HepG2 (cell line): ENCODE data around the gene ENSA. TPM values are rescaled to one million over a fixed set of nuclear protein-coding genes. Genes with fewer than 3 reads are reported as not detected.

Experiments
- ATAC-seq: fragments of 200-7000 bp; cut with Tn5 transposase; 3 replicates; pipeline ENCODE4 v1.9.1; 2020; ENCODE audit warnings: mild to moderate bottlenecking, moderate library complexity
- BruUV-seq: library from RNA; stranded (reverse); fragments of 400-500 nt; replicated peaks from 2 replicates; lab custom pipeline; 2021; lab: Mats Ljungman, UMichigan
- CTCF ChIA-PET: fragments of 300-600 bp; formaldehyde crosslinking; extraction: SDS; loops from one replicate; lab custom pipeline; 2021; ENCODE audit warnings: low total read pairs, inconsistent platforms, low intra/inter-chr PET ratio; lab: Yijun Ruan, JAX
- POLR2A ChIA-PET: fragments of 350-600 bp; sonication (Branson Sonifier 250); formaldehyde crosslinking; loops from one replicate; lab custom pipeline; 2020; ENCODE audit warnings: antibody characterized with exemption, inconsistent platforms; lab: Yijun Ruan, JAX
- DNase-seq: peaks from one replicate; pipeline ENCODE4 v3.0.0-alpha.2; 2015; ENCODE audit warnings: low spot score
- FAIRE-seq: peaks from 3 replicates; lab custom pipeline; 2011; peaks lifted over from hg19 to GRCh38; lab: Jason Lieb, UNC
- H2AFZ ChIP-seq: one replicate; pipeline ENCODE4 v1.6.1; 2011; ENCODE audit warnings: low read length, inconsistent platforms
- H3K27ac ChIP-seq: fragments of 300-600 bp; 3 replicates; pipeline ENCODE4 v1.8.0; 2011; ENCODE audit warnings: mixed run types, mild to moderate bottlenecking, mixed read lengths, low read length, inconsistent platforms; ENCODE audit not compliant: insufficient read depth; ENCODE audit errors: extremely low read length
- H3K27me3 ChIP-seq, 2 experiments: fragments of 200-600 bp in 1 of 2; 2 replicates in 1 of 2; 3 replicates in 1 of 2; pipeline versions ENCODE4 v1.6.0 to v1.8.0; 2011; ENCODE audit warnings: low read length in 2 of 2, mild to moderate bottlenecking in 2 of 2, moderate library complexity in 2 of 2, inconsistent platforms in 1 of 2; ENCODE audit not compliant: insufficient read depth in 2 of 2, control insufficient read depth in 1 of 2
- H3K36me3 ChIP-seq, 2 experiments: fragments of 200-600 bp in 1 of 2; replicated peaks in 1 of 2; 2 replicates in 1 of 2; 3 replicates in 1 of 2; pipeline versions ENCODE4 v1.5.1 to v1.8.0; 2011; ENCODE audit warnings: low read length in 2 of 2, inconsistent platforms in 1 of 2; ENCODE audit not compliant: insufficient read depth in 2 of 2, control insufficient read depth in 1 of 2
- H3K4me1 ChIP-seq: 2 replicates; pipeline ENCODE4 v1.5.1; 2012; ENCODE audit warnings: low read length, inconsistent platforms; ENCODE audit not compliant: insufficient read depth
- H3K4me2 ChIP-seq: 2 replicates; pipeline ENCODE4 v1.6.0; 2011; ENCODE audit warnings: low read depth, low read length, inconsistent platforms
- H3K4me3 ChIP-seq, 3 experiments: fragments of 200-600 bp in 1 of 3; sonication (generic), shearing (Covaris generic) in 1 of 3; replicated peaks in 1 of 3; 2 replicates each; pipeline ENCODE4 v1.5.1; 2011 to 2016; ENCODE audit warnings: low read length in 3 of 3, inconsistent platforms in 2 of 3, low read depth in 2 of 3, mild to moderate bottlenecking in 2 of 3, control low read depth in 1 of 3, mixed read lengths in 1 of 3; ENCODE audit not compliant: insufficient read depth in 1 of 3
- H3K79me2 ChIP-seq: one replicate; pipeline ENCODE4 v1.6.1; 2011; ENCODE audit warnings: low read length, inconsistent platforms; ENCODE audit not compliant: insufficient read depth
- H3K9ac ChIP-seq: 2 replicates; pipeline ENCODE4 v1.6.0; 2011; ENCODE audit warnings: mild to moderate bottlenecking, low read depth, low read length, inconsistent platforms; ENCODE audit not compliant: insufficient read depth
- H3K9me3 ChIP-seq: 2 replicates; pipeline ENCODE4 v1.5.1; 2012; ENCODE audit warnings: mild to moderate bottlenecking, low read length
- H4K20me1 ChIP-seq: 2 replicates; pipeline ENCODE4 v1.6.0; 2011; ENCODE audit warnings: inconsistent platforms, mild to moderate bottlenecking, low read length, moderate library complexity; ENCODE audit not compliant: insufficient read depth
- ARID3A ChIP-seq: IDR thresholded peaks from 2 replicates; pipeline ENCODE4 v1.6.1; 2012; ENCODE audit warnings: low read depth, low read length, improper control_type of control experiment
- EP300 ChIP-seq, 3 experiments: sonication (generic) in 1 of 3; formaldehyde crosslinking in 1 of 3; IDR thresholded peaks; 2 replicates each; pipeline versions ENCODE4 v1.5.1 to v1.6.1; 2011 to 2020; ENCODE audit warnings: low read depth in 2 of 3, low read length in 2 of 3, borderline replicate concordance in 1 of 3, improper control_type of control experiment in 1 of 3, mild to moderate bottlenecking in 1 of 3, missing genetic modification reagents in 1 of 3, moderate library complexity in 1 of 3
- FOXK2 ChIP-seq: fragments of 450-650 bp; IDR thresholded peaks from 2 replicates; pipeline ENCODE4 v1.6.1; 2016
- GLI4 ChIP-seq: sonication (generic); formaldehyde crosslinking; IDR thresholded peaks from 2 replicates; pipeline ENCODE4 v1.5.1; 2020; ENCODE audit warnings: missing genetic modification reagents, mild to moderate bottlenecking, moderate library complexity, borderline replicate concordance
- HES4 ChIP-seq: sonication (generic); formaldehyde crosslinking; IDR thresholded peaks from 2 replicates; pipeline ENCODE4 v1.9.0; 2021; ENCODE audit warnings: mild to moderate bottlenecking, missing genetic modification reagents, borderline replicate concordance
- HOXA7 ChIP-seq: sonication (generic); formaldehyde crosslinking; IDR thresholded peaks from 2 replicates; pipeline ENCODE4 v1.8.1; 2022; ENCODE audit warnings: mild to moderate bottlenecking, missing genetic modification reagents, moderate library complexity
- MXI1 ChIP-seq: IDR thresholded peaks from 3 replicates; pipeline ENCODE4 v1.6.1; 2012; ENCODE audit warnings: low read depth, low read length, inconsistent platforms, borderline replicate concordance
- SOX6 ChIP-seq, 2 experiments: fragments of 450-650 bp in 1 of 2; sonication (generic) in 1 of 2; formaldehyde crosslinking in 1 of 2; IDR thresholded peaks; 2 replicates each; pipeline versions ENCODE4 v1.4.0 to v1.6.1; 2017 to 2020; ENCODE audit warnings: antibody characterized with exemption in 1 of 2, mild to moderate bottlenecking in 1 of 2, missing genetic modification reagents in 1 of 2
- STAG1 ChIP-seq: sonication (generic); formaldehyde crosslinking; IDR thresholded peaks from 2 replicates; pipeline ENCODE4 v1.4.0; 2020; ENCODE audit warnings: missing genetic modification reagents
- ZMYM2 ChIP-seq: sonication (generic); formaldehyde crosslinking; IDR thresholded peaks from 2 replicates; pipeline ENCODE4 v1.8.0; 2022; ENCODE audit warnings: mild to moderate bottlenecking, missing genetic modification reagents
- ZNF205 ChIP-seq: IDR thresholded peaks from 2 replicates; pipeline ENCODE4 v1.6.1; 2018; ENCODE audit warnings: missing biosample characterization, missing genetic modification reagents
- ZNF3 ChIP-seq: IDR thresholded peaks from 2 replicates; pipeline ENCODE4 v1.7.0; 2017; ENCODE audit warnings: inconsistent platforms
- ZNF572 ChIP-seq: sonication (generic); formaldehyde crosslinking; IDR thresholded peaks from 2 replicates; pipeline ENCODE4 v1.5.1; 2020; ENCODE audit warnings: mild to moderate bottlenecking, missing genetic modification reagents
- ZNF629 ChIP-seq: sonication (generic); formaldehyde crosslinking; conservative IDR thresholded peaks from 2 replicates; pipeline ENCODE4 v1.5.0; 2020; ENCODE audit warnings: missing genetic modification reagents
- ZNF7 ChIP-seq: IDR thresholded peaks from 2 replicates; pipeline ENCODE4 v1.6.1; 2016; ENCODE audit warnings: missing biosample characterization, missing genetic modification reagents
- WGBS: methylation state at CpG from one replicate; pipeline ENCODE4 v1.1.6; 2017; ENCODE audit warnings: low lambda C conversion rate; 5-methylcytosine and 5-hydroxymethylcytosine counted together
- in situ Hi-C: cut with HindIII; loops from 2 replicates; pipeline ENCODE4 v1.10.0; 2017; ENCODE audit warnings: low pct_unique_long_range_greater_than_20kb; ENCODE audit not compliant: extremely low pct_ligation_motif_present
- intact Hi-C: fragments of 100-400 bp; cut with micrococcal nuclease; formaldehyde crosslinking; loops from one replicate; pipeline ENCODE4 v1.10.0; 2022; ENCODE audit not compliant: unreplicated experiment
- polyA plus RNA-seq, 8 experiments: library from polyadenylated mRNA; depleted of rRNA in 3 of 8; stranded (reverse) in 7 of 8; unstranded in 1 of 8; fragments of >200 nt; fragmentation: Illumina TruSeq in 4 of 8; extraction: Trizol in 4 of 8; gene quantifications; 2 replicates each; pipeline versions ENCODE4 v1.2.1 to v1.2.3, GENCODE V29; 2011 to 2016; ENCODE audit warnings: low read depth in 4 of 8, missing spikeins in 1 of 8, mixed read lengths in 1 of 8; ENCODE audit not compliant: insufficient read depth in 1 of 8
- total RNA-seq, 5 experiments: library from RNA; depleted of rRNA; stranded (reverse); fragments of >200 nt; fragmentation: Illumina TruSeq; extraction: Trizol; gene quantifications; 2 replicates each; pipeline ENCODE4 v1.2.3, GENCODE V29; 2016; ENCODE audit warnings: low read depth in 1 of 5

Gene ENSA
- total and polyA plus RNA-seq, 2 of the 13 experiments (the other 11 are each of a cell fraction or from before 2014, with no cell fraction given), result 54.5 to 111 TPM

- no peak for FAIRE-seq
- intact Hi-C loops, result no loop called here
- WGBS, result 96% methylated on average over 12 of the region's 12 CpGs
- H3K4me3 ChIP-seq, result no peak overlapping the region
- ChIA-PET POLR2A (interaction anchor here (0.7 to 2.1 kb wide), 6 partner anchors 13 to 331 kb away, joined by 3 to 12 read pairs (median 4); partner anchors contain the start of genes ENSA and MCL1), CTCF (no interaction called here)
- H3K36me3 ChIP-seq, result peaks cover 2 to 9% of the 10 kb centered on the region in 2 experiments
- no TSS peak for BruUV-seq
- H3K9ac ChIP-seq, result no peak overlapping the region
- H3K27me3 ChIP-seq, result no peaks in the 10 kb centered on the region
- TF ChIP-seq EP300 (IDR thresholded peaks at IDR 0.05; ENCODE audit: low read depth in 2 of 2, low read length in 2 of 2), result no peak
- TF ChIP-seq EP300 (CRISPR knock-in tag; IDR thresholded peaks at IDR 0.05; ENCODE audit: borderline replicate concordance), result no peak
- TF ChIP-seq ZMYM2 (CRISPR knock-in tag), result no peak
- TF ChIP-seq STAG1 (CRISPR knock-in tag), result no peak
- no peak for TF ChIP-seq SOX6 (IDR thresholded peaks at IDR 0.05)
- no peak for TF ChIP-seq SOX6 (CRISPR knock-in tag; IDR thresholded peaks at IDR 0.05)
- no peak for TF ChIP-seq ZNF572
- no peak for TF ChIP-seq ZNF629 (CRISPR knock-in tag)
- TF ChIP-seq ARID3A, result no peak
- no peak for TF ChIP-seq ZNF7 (CRISPR knock-in tag)
- no peak for TF ChIP-seq ZNF3 (CRISPR knock-in tag)
- no peak for TF ChIP-seq GLI4 (CRISPR knock-in tag)
- TF ChIP-seq HOXA7, result no peak
- TF ChIP-seq MXI1, result no peak
- TF ChIP-seq FOXK2, result no peak
- no peak for TF ChIP-seq ZNF205
- no peak for TF ChIP-seq HES4 (CRISPR knock-in tag)
- H3K27ac ChIP-seq, result peak overlapping the region; percentile 44
- H4K20me1 ChIP-seq, result no peaks in the 10 kb centered on the region
- in situ Hi-C loops, result no loop called here
- no peaks in the 10 kb centered on the region for H3K79me2 ChIP-seq
- H2AFZ ChIP-seq, result no peak overlapping the region
- no peak overlapping the region for H3K4me2 ChIP-seq
- ATAC-seq, result no peak
- no peak for DNase-seq
- peaks cover 73% of the 10 kb centered on the region for H3K4me1 ChIP-seq
- H3K9me3 ChIP-seq, result no peaks in the 10 kb centered on the region
Observed at GRCh38 chr1:150615346-150616201, 13.8 kb downstream of the ENSA start.
